Tibial artery (tissue), 4 donors: ENCODE measurements around the gene LGALS7.
"Not testable (repeated sequence)": the region's sequence is repeated elsewhere in the genome, so short reads cannot be mapped to it uniquely, and the experiment has no call there.

Experiments used
- DNase-seq, 2 donors: peaks; one replicate each; pipeline ENCODE4 v3.0.0-alpha.2; 2019
- H3K27ac ChIP-seq, 2 donors: fragments of 200-600 bp; sonication (generic) in 1 of 2; 1 replicate in 1 of 2; 2 replicates in 1 of 2; pipeline ENCODE4 v1.5.1; 2018 to 2019; ENCODE audit warnings: mild to moderate bottlenecking in 1 of 2
- H3K27me3 ChIP-seq, 2 donors: fragments of 200-600 bp; sonication (generic) in 1 of 2; one replicate each; pipeline versions ENCODE4 v1.5.1 to v1.6.0; 2016 to 2019
- H3K36me3 ChIP-seq, 3 donors: fragments of 200-600 bp; sonication (generic) in 2 of 3; one replicate each; pipeline ENCODE4 v1.5.1; 2016 to 2019; ENCODE audit warnings: mild to moderate bottlenecking in 2 of 3
- H3K4me1 ChIP-seq, 4 donors: fragments of 200-600 bp; sonication (generic) in 2 of 4; 1 replicate in 3 of 4; 2 replicates in 1 of 4; pipeline ENCODE4 v1.5.1; 2016 to 2019
- H3K4me3 ChIP-seq, 2 donors: fragments of 200-600 bp; sonication (generic) in 1 of 2; 1 replicate in 1 of 2; 2 replicates in 1 of 2; pipeline ENCODE4 v1.5.1; 2018 to 2019; ENCODE audit warnings: mild to moderate bottlenecking in 2 of 2
- H3K9me3 ChIP-seq, 3 donors: fragments of 200-600 bp; sonication (generic) in 1 of 3; one replicate each; pipeline ENCODE4 v1.5.1; 2016 to 2019
- intact Hi-C: fragments of 100-400 bp; cut with DNase I; formaldehyde crosslinking; loops from one replicate; pipeline ENCODE4 v1.15.0; 2023; ENCODE audit warnings: low total_unique reads
- TF ChIP-seq, protein P1 (sequence below), 2 experiments: fragments of 200-600 bp in 1 of 2; fragments of 450-650 bp in 1 of 2; IDR thresholded peaks; one replicate each; pipeline ENCODE4 v1.5.1; 2017 to 2019; ENCODE audit warnings: antibody characterized with exemption in 2 of 2, mild to moderate bottlenecking in 1 of 2, moderate library complexity in 1 of 2

The LGALS7 gene

DNA sequence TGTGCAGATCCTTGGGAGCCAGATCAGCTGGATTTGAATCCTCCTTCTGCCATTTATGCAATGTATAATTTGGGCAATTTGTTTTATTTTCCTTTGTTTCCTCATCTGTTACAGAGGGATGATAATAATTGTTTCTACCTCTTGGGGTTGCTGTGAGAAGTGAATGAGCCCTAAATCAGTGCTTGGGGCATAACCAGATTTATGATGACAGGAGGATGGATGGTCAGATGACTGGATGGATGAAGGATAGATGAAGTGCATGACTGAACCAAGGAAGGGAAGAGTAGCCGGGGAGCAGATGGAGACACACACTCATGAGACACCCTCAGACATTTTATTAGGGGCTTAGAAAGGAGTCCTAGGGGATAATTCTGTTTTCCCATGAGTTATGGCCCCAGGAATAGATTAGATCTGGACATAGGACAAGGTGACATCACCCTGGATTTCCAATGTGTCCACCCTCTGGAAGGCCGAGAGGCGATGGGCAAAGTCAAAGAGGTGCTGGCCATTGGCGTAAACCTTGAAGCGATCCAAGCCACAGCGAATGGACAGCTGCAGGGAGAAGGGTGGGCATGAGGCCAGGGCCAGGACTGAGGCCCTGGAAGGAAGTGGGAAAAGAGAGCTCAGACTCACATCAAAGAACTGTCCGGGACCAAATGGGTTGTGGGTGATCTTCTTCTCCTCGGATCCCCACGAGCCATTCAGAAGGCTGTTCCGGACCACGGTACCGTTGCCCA, 28.2 kb upstream of the LGALS7 start:
- Histone ChIP-seq H3K9me3 (no peaks in the 10 kb centered on the region), H3K4me1 (no peaks in the 10 kb centered on the region), H3K27me3 (no peaks in the 10 kb centered on the region), H3K4me3 (no peak overlapping the region), H3K27ac (no peak overlapping the region), H3K36me3 (peaks cover 0 to 11% (median 0%) of the 10 kb centered on the region in 3 donors)
- no peak for DNase-seq
- intact Hi-C loops: no loop called here
- TF ChIP-seq, protein P1, sequence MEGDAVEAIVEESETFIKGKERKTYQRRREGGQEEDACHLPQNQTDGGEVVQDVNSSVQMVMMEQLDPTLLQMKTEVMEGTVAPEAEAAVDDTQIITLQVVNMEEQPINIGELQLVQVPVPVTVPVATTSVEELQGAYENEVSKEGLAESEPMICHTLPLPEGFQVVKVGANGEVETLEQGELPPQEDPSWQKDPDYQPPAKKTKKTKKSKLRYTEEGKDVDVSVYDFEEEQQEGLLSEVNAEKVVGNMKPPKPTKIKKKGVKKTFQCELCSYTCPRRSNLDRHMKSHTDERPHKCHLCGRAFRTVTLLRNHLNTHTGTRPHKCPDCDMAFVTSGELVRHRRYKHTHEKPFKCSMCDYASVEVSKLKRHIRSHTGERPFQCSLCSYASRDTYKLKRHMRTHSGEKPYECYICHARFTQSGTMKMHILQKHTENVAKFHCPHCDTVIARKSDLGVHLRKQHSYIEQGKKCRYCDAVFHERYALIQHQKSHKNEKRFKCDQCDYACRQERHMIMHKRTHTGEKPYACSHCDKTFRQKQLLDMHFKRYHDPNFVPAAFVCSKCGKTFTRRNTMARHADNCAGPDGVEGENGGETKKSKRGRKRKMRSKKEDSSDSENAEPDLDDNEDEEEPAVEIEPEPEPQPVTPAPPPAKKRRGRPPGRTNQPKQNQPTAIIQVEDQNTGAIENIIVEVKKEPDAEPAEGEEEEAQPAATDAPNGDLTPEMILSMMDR (IDR thresholded peaks at IDR 0.05): no peak

GRCh38 chr19:38800577-38801347, 27.4 kb upstream of the LGALS7 start:
- Histone ChIP-seq H3K27ac (no peak overlapping the region), H3K4me3 (no peak overlapping the region), H3K4me1 (no peaks in the 10 kb centered on the region), H3K27me3 (no peaks in the 10 kb centered on the region), H3K36me3 (peaks cover 0 to 11% (median 0%) of the 10 kb centered on the region in 3 donors), H3K9me3 (no peaks in the 10 kb centered on the region)
- DNase-seq: no peak
- TF ChIP-seq, protein P1 (IDR thresholded peaks at IDR 0.05): no peak
- intact Hi-C loops: no loop called here

DNA sequence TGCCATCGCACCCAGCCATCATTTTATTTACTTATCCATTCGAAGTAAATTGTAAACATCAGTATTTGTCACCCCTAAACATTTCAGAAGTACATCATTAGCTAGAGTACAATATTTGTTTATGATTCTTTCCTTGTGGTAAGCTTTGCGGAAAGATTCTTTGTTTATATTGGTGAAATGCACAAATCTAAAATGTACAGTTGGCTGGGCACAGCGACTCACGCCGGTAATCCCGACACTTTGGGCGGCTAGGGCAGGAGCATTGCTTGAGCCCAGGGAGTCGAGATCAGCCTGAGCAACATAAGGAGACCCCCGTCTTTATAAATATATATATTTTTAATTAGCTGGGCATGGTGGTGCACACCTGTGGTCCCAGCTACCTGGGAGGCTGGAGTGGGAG, 25.8 kb upstream of the LGALS7 start:
- Histone ChIP-seq H3K9me3 (no peaks in the 10 kb centered on the region), H3K27ac (no peak overlapping the region), H3K4me3 (no peak overlapping the region), H3K4me1 (no peaks in the 10 kb centered on the region), H3K36me3 (peaks cover 0 to 11% (median 0%) of the 10 kb centered on the region in 3 donors), H3K27me3 (no peaks in the 10 kb centered on the region)
- no peak for DNase-seq
- TF ChIP-seq, protein P1 (IDR thresholded peaks at IDR 0.05): no peak
- intact Hi-C loops: no loop called here

GRCh38 chr19:38797781-38798180, 24.5 kb upstream of the LGALS7 start:
- H3K4me3 ChIP-seq, H3K4me1 ChIP-seq, H3K27ac ChIP-seq, H3K9me3 ChIP-seq, H3K36me3 ChIP-seq, intact Hi-C loops, H3K27me3 ChIP-seq, DNase-seq: not testable (repeated sequence)

DNA sequence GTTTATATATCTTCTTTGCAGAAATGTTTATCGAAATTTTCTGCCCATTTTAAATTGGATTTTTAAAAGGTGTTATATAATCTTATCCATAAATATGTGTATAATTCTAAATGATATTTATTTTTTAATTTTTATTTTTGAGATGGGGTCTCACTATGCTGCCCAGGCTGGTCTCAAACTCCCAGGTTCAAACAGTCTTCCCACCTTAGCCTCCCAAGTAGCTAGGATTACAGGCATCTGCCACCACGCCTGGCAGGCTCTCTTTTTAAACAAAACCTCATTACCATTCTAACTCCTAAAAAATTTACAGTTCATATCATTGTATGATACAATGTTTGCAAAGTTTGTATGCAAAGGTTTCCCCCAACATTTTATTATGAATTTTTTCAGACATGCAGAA, 22.8 kb upstream of the LGALS7 start:
- intact Hi-C loops: no loop called here
- no peak for DNase-seq

More for the DNA sequence above, 22.8 kb upstream of the LGALS7 start:
- Histone ChIP-seq H3K4me1 (peaks cover 0 to 7% (median 0%) of the 10 kb centered on the region in 4 donors), H3K36me3 (no peaks in the 10 kb centered on the region), H3K27ac (no peak overlapping the region), H3K4me3 (no peak overlapping the region), H3K27me3 (no peaks in the 10 kb centered on the region), H3K9me3 (no peaks in the 10 kb centered on the region)
- TF ChIP-seq, protein P1 (IDR thresholded peaks at IDR 0.05): no peak
